8988T (cell line): ENCODE measurements around the gene VWF.

Experiments used
- DNase-seq: peaks from one replicate; pipeline ENCODE4 v3.0.0; 2011

VWF gene

GRCh38 chr12:5941907-5942306 lies 182.6 kb downstream of the VWF start:
- DNase-seq = no peak

DNA sequence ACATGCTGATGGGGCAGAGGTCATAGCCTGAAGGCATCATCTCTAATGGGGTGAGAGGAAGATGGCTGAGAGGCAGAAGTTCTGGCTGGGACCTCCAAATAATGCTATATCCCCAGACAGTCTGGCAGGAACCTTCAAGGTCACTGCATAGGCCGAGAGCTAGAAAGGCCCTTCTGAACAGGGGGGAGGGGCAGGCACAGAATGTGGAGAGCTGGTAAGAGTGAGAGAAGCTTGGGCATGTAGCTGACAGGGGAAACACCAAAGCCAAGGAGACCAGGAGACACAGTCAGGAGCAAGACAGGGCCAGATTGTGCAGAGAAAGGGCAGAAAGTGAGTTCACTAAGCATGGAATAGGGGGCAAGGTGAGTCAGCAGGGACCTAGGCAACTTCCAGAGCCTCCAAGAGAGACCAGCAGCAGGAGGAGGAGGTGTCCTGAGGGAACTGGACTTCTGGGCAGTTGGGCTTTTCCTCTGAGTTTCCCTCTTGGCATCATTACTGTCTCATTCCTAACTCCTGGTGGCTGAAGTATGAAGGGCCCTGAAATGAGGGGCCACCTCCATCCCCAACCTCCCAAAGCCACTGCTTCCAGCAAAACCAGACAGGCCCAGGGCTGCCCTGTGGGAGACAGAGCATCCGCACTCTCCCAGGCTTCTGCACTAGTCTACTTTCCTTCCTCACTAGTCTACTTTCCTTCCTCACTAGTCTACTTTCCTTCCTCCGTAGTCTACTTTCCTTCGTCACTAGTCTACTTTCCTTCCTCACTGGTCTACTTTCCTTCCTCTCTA lies 196.5 kb downstream of the VWF start:
- DNase-seq = no peak

GRCh38 chr12:5925646-5926045 lies 198.8 kb downstream of the VWF start:
- DNase-seq = no peak

DNA sequence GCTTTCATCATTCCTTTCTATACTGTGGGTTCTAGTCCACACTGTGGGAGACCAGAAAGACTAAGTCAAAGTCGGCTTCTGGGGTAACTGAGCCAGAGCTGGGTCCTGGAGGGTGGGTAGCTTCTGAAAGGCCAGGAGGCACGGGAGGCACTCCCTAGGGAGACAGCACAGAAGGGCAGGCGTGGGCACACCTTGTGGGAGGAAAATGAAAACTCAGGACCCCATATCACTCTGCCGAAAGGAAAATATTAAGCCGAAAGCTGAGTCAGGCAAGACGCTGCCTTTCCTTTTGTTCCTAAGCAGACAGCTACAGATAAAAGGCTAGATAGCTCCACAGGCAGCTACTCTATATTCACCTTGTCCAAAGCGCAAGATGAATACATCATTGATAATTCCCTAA lies 200.1 kb downstream of the VWF start:
- DNase-seq = no peak

DNA sequence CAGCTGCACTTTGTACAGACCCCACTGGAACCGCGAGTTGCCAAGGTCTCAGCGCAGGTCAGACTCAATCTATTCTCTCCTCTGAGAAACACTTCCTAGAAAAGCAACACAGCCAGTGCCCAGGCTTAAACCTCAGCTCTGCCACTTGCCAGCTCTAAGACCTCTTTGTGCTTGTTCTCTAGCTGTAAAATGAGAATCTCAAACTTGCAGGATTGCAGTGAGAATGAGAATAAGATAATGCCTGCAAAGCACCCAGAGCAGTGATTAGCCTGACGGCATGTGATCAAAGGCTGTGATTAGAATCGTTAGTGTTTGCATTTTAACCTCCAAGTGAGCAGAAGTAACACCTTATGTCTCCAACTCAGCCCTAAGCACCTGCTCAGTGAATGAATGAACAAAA lies 200.7 kb downstream of the VWF start:
- DNase-seq = no peak

- no peak for DNase-seq
Observed at GRCh38 chr12:5923043-5923605, 201.3 kb downstream of the VWF start.

DNA sequence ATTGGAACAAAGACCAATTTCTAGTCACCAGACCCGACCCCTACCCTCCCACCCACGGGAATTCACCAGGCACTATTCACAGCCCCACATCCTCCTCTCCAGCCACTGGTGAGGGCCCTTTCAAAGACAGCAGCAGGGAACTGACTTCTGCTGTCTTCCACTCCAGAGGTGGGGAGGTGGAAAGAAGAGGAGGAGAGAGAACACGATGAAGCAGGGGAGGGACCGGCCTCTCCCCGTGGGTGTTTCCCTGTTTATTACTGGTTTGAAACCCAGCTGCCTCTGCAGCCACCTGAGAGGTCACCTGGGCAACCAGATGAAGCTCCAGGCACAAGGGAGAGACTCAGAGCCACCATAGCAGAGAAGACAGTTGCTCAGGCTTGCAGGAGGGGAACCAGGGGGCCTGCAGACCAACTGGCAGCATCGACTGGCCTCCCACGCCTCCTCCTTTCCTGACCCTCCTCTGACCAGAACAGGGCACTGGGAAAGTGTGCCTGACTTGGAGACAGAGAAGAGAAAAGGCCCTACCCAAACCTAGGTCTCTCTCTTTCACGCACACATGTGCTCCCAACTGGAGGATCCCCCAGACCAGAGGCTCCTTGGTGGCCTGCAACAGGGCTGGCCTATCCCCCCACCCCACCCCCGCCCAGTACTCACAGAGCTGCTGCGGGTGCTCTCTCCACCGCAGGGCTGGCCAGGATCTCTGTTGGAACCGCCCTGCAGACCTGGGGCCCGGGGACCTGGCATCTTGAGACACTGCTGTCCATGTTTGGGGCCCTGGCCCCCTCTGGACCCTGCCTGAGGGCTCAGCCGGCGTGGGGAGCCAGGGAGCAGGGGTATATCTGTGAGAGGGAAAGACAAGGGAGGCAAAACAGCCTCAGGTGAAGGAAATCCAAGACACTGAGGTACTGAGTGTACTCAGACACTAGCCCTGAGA lies 202.2 kb downstream of the VWF start:
- no peak for DNase-seq

GRCh38 chr12:5921027-5921909 lies 203.2 kb downstream of the VWF start:
- DNase-seq = no peak

DNA sequence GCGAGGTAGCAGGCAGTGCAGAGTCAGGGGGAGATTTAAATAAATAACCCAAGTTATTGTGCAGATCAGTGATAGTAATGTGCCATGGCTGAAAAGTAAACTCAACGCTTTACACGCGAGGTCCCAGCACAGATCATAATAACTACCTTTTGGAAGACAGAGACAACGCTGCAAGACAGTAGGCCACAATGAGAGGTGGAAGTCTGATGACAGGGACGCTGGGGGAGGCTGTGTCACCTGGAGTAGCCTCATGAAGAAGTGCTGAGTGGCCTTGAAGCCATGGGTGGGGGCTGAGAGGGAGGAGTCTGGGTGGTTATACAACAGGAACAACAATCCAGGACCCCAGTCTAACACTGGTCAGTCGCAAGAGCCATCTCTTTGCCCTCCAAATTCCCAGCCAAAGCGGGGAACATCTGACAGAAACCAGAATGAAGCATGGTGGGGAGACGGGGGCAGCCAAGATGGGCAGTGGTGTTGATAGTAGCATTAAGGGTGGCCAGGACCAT lies 207.6 kb downstream of the VWF start:
- DNase-seq = no peak

- no peak for DNase-seq
Observed at GRCh38 chr12:5915511-5915910, 209.0 kb downstream of the VWF start.

- DNase-seq = no peak
Observed at GRCh38 chr12:5914387-5915149, 209.9 kb downstream of the VWF start.

GRCh38 chr12:5913387-5913786 lies 211.1 kb downstream of the VWF start:
- no peak for DNase-seq

- DNase-seq = no peak
Observed at GRCh38 chr12:5912437-5913334, 211.8 kb downstream of the VWF start.

- DNase-seq = no peak
Observed at GRCh38 chr12:5912011-5912410, 212.5 kb downstream of the VWF start.

GRCh38 chr12:5910790-5911548 lies 213.5 kb downstream of the VWF start:
- no peak for DNase-seq

GRCh38 chr12:5909560-5909959 lies 214.9 kb downstream of the VWF start:
- DNase-seq = no peak

GRCh38 chr12:5908251-5908650 lies 216.2 kb downstream of the VWF start:
- no peak for DNase-seq

DNA sequence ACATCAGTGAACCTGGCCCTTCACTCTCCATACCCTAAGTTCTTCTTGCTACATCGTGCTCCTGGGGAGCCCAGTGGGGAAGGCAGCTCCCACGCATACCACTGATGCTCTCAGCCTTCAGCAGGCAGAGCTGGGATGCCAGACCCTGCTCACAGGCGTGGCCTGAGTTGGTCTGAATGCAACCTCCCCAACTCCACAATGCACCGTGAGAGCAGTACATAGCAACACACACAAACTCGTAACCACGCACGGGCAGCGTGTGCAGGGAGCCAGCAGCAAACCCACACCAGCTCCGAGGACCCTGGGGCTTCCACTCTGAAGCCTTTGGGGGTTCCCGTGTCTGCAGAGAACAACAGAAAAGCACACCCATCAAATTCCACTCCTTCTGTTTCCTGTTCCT lies 216.7 kb downstream of the VWF start:
- no peak for DNase-seq

- DNase-seq = no peak
Observed at GRCh38 chr12:5905757-5906156, 218.7 kb downstream of the VWF start.

DNA sequence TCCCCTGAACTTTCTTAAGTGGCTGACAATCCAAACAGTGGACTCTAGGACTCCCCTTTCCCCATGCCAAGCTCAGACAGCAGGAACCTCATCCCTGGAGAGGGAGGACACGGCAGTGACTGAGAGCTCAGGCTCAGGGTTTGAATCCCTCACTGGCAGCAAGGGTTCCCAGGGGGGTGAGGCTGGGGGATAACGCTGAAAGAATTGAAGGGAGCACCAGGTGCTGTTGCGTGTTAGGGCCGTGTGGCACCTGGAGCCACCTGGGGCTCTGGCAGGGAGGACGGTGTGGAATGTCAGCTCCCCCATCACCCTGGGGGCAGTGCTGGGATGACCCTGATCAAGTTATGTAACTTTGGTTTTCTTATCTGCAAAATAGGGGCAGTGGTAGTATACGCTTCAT lies 219.5 kb downstream of the VWF start:
- DNase-seq = no peak
